Stimulated activated CD4-positive, alpha-beta T cell treated with anti-CD3 and anti-CD28 coated beads, Interleukin-15, amount 100 ng/mL, for 48 hours (primary cell): ENCODE measurements around the gene PPP1R3A.

Experiments used
- DNase-seq, 2 donors: peaks; one replicate each; pipeline ENCODE4 v3.0.0-alpha.2; 2020; ENCODE audit warnings: low read depth in 2 of 2

The PPP1R3A gene

DNA sequence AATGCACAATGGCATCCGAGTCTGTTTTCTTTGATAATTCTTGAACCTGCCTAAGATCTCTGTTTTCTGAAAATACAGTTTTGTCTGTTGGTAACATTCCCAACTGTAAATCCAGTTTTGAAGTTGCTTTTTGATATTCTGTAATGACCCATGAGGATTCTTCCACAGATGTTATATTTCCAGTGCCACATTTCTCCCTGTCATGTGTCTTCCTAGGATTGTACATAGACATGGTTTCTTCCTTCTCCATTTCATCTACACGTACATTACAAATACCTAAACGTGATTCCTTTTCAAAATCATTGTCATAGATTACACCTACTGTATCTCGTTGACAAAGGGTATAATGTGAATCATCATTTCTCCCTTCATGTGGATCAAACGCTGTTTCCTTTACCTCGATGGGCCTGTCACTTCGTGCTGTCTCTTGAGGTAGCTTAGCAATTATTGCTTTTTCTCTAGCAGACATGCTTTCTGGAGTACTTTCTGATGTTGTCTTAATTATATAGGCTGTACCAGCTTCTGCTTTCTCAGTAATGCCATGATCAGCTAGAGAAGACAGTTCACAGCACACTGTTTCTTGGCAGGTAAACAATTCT, 40.3 kb downstream of the PPP1R3A start:
- no peak for DNase-seq

GRCh38 chr7:113875224-113875623, 43.6 kb downstream of the PPP1R3A start:
- no peak for DNase-seq

GRCh38 chr7:113873554-113874151, 45.2 kb downstream of the PPP1R3A start:
- DNase-seq = no peak

DNA sequence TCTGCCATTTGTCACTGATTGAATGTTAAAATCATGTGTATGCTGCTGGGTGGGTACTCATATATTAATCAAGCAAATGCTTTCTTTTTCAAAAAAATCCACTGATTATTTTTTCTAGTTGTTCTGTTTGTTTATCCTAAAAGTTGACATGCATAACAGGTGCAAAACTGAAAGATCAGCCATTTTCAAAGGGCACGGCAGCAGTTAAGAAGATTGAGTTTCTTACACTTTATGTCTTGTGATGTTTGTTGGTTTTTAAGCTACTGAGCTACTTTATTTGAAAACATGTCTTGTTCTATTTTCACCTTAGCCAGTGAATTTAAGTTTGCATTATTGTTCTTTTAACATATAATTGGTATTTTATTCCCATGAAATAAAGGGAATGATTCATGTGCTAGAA, 45.8 kb downstream of the PPP1R3A start:
- no peak for DNase-seq

GRCh38 chr7:113867325-113867724, 51.5 kb downstream of the PPP1R3A start:
- DNase-seq = no peak

DNA sequence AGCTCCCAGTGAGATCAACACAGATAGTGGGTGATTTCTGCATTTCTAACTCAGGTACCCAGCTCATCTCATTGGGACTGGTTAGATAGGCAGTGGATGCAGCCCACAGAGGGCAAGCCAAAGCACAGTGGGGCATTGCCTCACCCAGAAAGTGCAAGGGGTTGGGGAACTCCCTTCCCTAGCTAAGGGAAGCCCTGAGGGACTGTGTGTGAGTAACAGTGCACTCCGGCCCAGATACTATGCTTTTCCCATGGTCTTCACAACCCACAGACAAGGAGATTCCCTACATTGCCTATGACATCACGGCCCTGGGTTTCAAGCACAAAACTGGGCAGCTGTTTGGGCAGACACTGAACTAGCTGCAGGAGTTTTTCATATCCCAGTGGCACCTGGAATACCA, 62.8 kb downstream of the PPP1R3A start:
- no peak for DNase-seq

DNA sequence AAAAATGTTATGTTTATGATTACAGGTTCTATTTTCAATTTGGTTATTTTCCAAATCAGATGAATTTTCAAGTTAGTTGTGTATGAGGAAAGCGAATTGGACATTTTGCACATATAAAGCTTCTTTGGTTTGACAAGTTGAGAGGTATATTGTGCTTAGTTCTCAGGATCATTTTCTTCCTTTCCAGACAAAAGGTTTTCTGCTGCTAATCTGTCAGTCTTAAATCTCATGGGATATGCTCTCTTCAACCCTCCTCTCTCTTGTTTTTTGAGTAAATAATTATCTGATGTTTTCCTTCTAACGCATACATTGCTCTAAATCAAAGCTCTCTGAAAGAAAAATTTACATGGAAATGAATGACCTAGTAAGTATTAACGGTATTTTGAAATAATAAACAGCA, 77.9 kb downstream of the PPP1R3A start:
- DNase-seq = no peak

DNA sequence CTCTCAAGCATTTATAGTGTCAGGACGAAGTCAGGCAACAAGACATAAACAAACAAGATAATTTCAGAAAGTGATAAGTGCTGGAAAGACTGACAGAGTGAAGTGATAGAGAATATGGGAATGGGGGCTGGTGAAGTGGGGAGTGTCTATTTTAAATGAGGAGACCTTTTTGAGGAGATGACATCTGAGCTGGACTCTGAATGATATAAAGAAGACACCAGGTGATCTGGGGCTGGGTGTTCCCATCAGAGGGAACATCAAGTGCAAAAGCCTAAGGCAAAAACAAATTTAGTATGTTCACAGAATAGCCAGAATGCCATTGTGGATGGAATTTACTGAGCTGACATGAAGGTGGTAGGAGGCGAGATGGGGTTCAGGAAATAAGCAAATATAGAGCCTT, 83.4 kb downstream of the PPP1R3A start:
- no peak for DNase-seq

DNA sequence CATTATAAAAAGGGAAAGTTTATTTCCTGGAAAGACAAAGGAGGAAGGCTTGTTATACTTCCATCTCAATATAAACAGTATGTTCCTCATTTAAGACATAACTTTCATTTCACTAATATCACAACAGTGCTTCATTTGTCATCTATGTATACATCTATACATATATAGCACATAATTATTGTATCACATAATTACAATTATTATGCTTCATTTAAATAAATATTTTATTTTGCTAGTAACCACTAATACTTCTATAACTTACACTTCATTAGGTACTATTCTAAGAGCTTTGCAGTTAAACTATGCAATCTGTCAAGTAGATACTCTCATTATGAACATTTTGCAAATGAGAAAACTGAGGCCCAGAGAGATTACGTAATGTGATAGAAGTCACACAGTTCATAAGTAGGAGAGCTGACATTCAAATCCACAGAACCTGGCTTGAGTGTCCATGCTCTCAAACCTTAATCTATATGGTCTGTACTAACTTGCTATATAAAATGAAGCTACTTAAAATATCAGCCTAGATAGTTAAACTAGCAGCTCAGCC, 86.5 kb downstream of the PPP1R3A start:
- no peak for DNase-seq

GRCh38 chr7:113831556-113831955, 87.3 kb downstream of the PPP1R3A start:
- no peak for DNase-seq

DNA sequence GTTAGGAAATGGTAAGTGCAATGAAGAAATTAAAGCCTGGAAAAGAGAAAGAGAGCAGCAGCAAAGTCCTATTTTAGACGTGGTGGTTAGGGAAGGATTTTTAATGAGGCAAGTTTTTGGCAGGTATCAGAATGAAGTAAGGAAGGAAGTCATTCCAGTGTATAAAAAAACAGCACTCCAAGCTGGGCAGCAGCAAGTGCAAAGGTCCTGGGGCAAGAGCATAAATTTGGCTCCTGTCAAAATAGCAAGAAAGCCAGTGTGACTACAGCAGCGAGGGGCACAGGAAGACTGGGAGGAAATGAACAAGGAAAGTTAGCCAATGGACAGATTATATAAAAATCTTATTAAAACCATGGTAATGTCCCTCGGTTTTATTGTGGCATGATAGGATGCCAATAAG, 90.2 kb downstream of the PPP1R3A start:
- DNase-seq = no peak
